ENCODE data around the gene SATL1. TPM values are rescaled to one million over a fixed set of nuclear protein-coding genes. Genes with fewer than 3 reads are reported as not detected.
A peak's percentile ranks its signal among the peaks of the same experiment; 100 is the strongest.

SATL1 gene
- total RNA-seq (2021): 0.22 to 0.39 TPM (median 0.32 TPM) in 3 replicates
- percentile 29 among the genes with signal in this experiment for Bru-seq, nascent RNA
- long read RNA-seq, experiment 1, partial matches to known transcripts: 0 of 3 reads
- long read RNA-seq, experiment 1, other reads (novel, unspliced or antisense): 3 of 3 reads
- long read RNA-seq, experiment 2, partial matches to known transcripts: 0 of 3 reads
- long read RNA-seq, experiment 2, other reads (novel, unspliced or antisense): 1 of 3 reads
- long read RNA-seq, experiment 3, partial matches to known transcripts: 0 of 1 reads
- long read RNA-seq, experiment 3, other reads (novel, unspliced or antisense): 0 of 1 reads

- TF ChIP-seq JUN (CRISPR knock-in tag; IDR thresholded peaks at IDR 0.05) (no peak), ZNF532 (CRISPR knock-in tag; IDR thresholded peaks at IDR 0.05; ENCODE audit: borderline replicate concordance) (no peak), SP1 (CRISPR knock-in tag; conservative IDR thresholded peaks at IDR 0.05) (peak; percentile 50; the same call in 1 of the 2 replicates), JAZF1 (CRISPR knock-in tag; IDR thresholded peaks at IDR 0.05) (no peak), GABPB1 (CRISPR knock-in tag; IDR thresholded peaks at IDR 0.05) (no peak), ZBTB21 (CRISPR knock-in tag; IDR thresholded peaks at IDR 0.05; ENCODE audit: borderline replicate concordance) (peak; percentile 83; the same call in 1 of the 2 replicates)
- H3K36me3 Mint-ChIP-seq: peaks cover 7% of the 10 kb centered on the region
- POLR2A ChIA-PET: no interaction called here
- no peaks in the 10 kb centered on the region for H3K9me3 Mint-ChIP-seq
- peak; percentile 91 for ATAC-seq
- CTCF ChIA-PET: interaction anchor here (0.6 to 1.9 kb wide), 2 partner anchors 135 to 515 kb away, joined by 4 to 8 read pairs; no protein-coding TSS in a partner anchor
- peak; percentile 74 for DNase-seq (ENCODE audit: low spot score)
- peak within 1 kb of the TSS; percentile 96 for H3K4me3 Mint-ChIP-seq
- no peaks in the 10 kb centered on the region for H3K27me3 Mint-ChIP-seq (ENCODE audit: low read depth)
- peaks cover 24% of the 10 kb centered on the region for H3K4me1 Mint-ChIP-seq
- peak within 1 kb of the TSS; percentile 98 for H3K27ac Mint-ChIP-seq
Observed at GRCh38 chrX:85243761-85244449, at the start of gene SATL1, which contains the start of gene ZNF711. Gene SATL1, minus strand, starts transcription at chrX:85243779. Its CDS starts 134,811 bp downstream, at chrX:85108968. Gene ZNF711, plus strand, starts transcription at chrX:85243991. Its CDS starts 3,582 bp downstream, at chrX:85247573.

- ChIA-PET CTCF (interaction anchor here (1.7 kb wide), 1 partner anchor 21 kb away, joined by 6 read pairs; no protein-coding TSS in a partner anchor), POLR2A (no interaction called here)
- Mint-ChIP-seq H3K27ac (no peak overlapping the region), H3K36me3 (no peaks in the 10 kb centered on the region), H3K9me3 (peaks cover 20% of the 10 kb centered on the region), H3K4me1 (peaks cover 9% of the 10 kb centered on the region; the same call in 1 of the 2 replicates), H3K4me3 (no peak overlapping the region), H3K27me3 (ENCODE audit: low read depth) (no peaks in the 10 kb centered on the region; the same call in 1 of the 2 replicates)
- DNase-seq (ENCODE audit: low spot score): no peak
- ATAC-seq: no peak
- TF ChIP-seq NFYB (CRISPR knock-in tag; conservative IDR thresholded peaks at IDR 0.05; ENCODE audit: low read depth): no peak
- TF ChIP-seq ZNF423 (CRISPR knock-in tag; IDR thresholded peaks at IDR 0.05): no peak
- no peak for TF ChIP-seq TEAD1 (CRISPR knock-in tag; IDR thresholded peaks at IDR 0.05)
- no peak for TF ChIP-seq CREM (CRISPR knock-in tag; IDR thresholded peaks at IDR 0.05)
- TF ChIP-seq ZBTB21 (CRISPR knock-in tag; IDR thresholded peaks at IDR 0.05; ENCODE audit: borderline replicate concordance): no peak
- no peak for TF ChIP-seq CREB1 (CRISPR knock-in tag; IDR thresholded peaks at IDR 0.05)
- no peak for TF ChIP-seq TP53 (CRISPR knock-in tag; IDR thresholded peaks at IDR 0.05)
- no peak for TF ChIP-seq ARID4B (CRISPR knock-in tag; IDR thresholded peaks at IDR 0.05; ENCODE audit: borderline replicate concordance)
- no peak for TF ChIP-seq ZBTB43 (CRISPR knock-in tag; IDR thresholded peaks at IDR 0.05)
- TF ChIP-seq ATF1 (CRISPR knock-in tag; IDR thresholded peaks at IDR 0.05): no peak
- no peak for TF ChIP-seq EMX1 (CRISPR knock-in tag; IDR thresholded peaks at IDR 0.05)
- TF ChIP-seq HMGXB4 (CRISPR knock-in tag; IDR thresholded peaks at IDR 0.05): no peak
- no peak for TF ChIP-seq ESRRA (CRISPR knock-in tag; IDR thresholded peaks at IDR 0.05; ENCODE audit: borderline replicate concordance)
- TF ChIP-seq TEAD4 (CRISPR knock-in tag; IDR thresholded peaks at IDR 0.05): no peak
- TF ChIP-seq ZNF317 (CRISPR knock-in tag; IDR thresholded peaks at IDR 0.05; ENCODE audit: borderline replicate concordance, low read depth): no peak
- no peak for TF ChIP-seq RORB (CRISPR knock-in tag; IDR thresholded peaks at IDR 0.05)
Observed at GRCh38 chrX:85288992-85289723, 45.6 kb upstream of the SATL1 start.
